Kidney capillary endothelial cell (primary cell): ENCODE measurements around the gene ABCD4.
A peak's percentile ranks its signal among the peaks of the same experiment; 100 is the strongest.

Experiments
- DNase-seq: peaks from one replicate; pipeline ENCODE4 v3.0.0-alpha.2; 2018; ENCODE audit warnings: low spot score

ABCD4 gene

GRCh38 chr14:74259513-74259912 is 43.2 kb downstream of the ABCD4 start:
- no peak for DNase-seq

GRCh38 chr14:74258764-74259035 is 44.0 kb downstream of the ABCD4 start:
- DNase-seq: no peak

DNA sequence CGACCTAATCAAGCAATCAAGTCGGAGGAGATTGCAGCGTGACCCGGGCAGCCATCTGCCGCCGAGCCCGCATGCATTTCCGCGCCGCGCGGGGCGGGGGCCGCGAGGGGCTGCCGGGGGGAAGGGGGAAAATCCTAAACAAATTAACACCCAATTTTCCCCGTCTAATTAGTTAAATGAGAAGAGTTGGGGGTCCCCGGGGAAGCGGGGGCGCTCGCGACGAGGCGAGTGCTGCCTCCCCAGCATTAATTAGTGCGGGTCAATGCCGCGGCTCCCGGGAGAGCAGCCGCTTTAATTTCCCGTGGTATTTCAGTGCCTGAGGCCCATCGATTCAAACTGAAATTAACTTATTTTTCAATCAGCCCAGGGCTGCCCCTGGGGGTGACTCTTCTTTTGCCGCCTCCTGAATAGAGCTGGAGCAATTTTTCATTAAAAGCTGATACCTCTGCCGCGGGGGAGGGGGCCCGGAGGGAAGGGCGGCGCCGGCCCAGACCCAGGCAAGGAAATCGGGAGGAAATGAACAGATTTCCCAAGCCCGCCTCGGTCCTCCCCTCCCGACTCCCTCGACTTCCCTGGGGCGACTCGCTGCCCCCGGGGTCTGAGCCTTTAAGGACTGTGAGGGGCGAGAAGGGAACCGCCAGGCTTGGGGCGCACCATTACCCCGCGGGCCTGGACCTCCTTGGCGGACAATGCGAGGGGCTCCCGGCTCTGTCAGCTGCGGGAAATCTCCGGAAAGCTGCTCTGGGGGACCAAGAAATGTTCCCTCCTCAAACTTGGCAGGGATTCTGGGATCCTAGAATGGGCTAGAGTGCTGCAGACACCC is 44.6 kb downstream of the ABCD4 start:
- DNase-seq: no peak

DNA sequence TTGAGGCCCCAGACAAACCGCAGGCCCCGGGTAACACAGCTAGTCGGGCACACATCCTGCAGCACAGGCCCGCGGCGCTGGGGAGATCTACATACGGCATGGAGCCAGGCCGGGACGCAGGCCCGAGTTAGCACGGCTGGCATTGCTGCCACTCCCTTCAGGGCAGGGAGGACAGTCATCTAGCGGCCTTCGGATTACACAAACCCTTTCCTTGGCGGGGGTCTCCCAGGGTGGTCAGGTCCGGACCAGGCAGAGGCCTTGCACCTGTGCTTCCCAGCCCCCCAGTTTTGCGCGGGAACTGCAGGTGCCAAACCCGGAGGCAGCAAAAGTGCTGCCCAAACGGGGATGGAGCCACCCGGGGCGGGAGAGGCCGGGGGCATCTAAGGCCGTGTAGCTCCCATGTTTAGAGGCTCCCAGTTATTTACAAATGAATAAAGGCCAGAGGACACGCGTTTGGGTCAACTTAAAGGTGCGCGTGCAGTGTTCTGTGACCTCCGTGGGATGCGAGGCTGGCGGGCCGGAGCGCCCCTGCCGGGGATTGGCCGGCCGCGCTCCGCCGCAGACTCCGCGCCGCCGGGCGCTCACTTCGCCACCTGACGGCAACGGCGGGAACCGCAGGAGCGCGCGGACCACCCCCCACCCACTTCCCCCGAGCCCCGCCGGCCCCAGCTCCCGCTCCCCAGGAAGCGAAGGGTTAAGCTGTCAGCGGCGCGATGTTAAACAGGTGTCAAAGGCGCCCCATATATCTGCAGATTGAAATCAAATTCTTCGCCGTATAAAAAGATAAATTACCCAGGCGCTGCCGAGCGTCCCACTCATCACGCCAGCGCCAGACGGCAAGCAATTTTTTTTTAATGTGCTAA is 45.4 kb downstream of the ABCD4 start:
- peak; percentile 40 for DNase-seq

GRCh38 chr14:74255281-74255680 is 47.5 kb downstream of the ABCD4 start:
- no peak for DNase-seq

- DNase-seq: no peak
These were observed 53.0 kb downstream of the ABCD4 start for GRCh38 chr14:74249433-74250375.

- DNase-seq: no peak
These were observed 54.7 kb downstream of the ABCD4 start for GRCh38 chr14:74248017-74248416.

- no peak for DNase-seq
These were observed 56.2 kb downstream of the ABCD4 start for GRCh38 chr14:74246542-74246941.

DNA sequence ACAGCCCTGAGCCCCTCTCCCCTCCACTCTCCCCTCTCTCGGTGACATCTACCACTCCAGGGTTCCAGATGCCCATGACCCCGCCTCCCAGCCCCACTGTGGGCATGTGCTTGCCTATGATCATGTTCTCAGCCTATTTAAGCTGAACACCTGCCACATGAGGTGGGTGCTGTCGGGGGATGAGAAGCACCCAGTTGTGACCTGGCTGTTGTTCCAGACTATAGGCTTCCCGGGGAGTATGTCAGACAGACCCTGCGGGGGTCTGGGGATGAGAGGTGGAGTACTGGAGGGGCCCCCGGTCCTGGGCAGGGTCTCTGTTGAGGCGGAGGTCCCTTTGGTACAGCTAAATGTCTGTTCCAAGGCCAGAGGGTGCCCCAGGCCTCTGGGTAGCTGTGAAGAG is 57.4 kb downstream of the ABCD4 start:
- no peak for DNase-seq

GRCh38 chr14:74244115-74244514 is 58.6 kb downstream of the ABCD4 start:
- no peak for DNase-seq

GRCh38 chr14:74243051-74243450 is 59.7 kb downstream of the ABCD4 start:
- DNase-seq: no peak

DNA sequence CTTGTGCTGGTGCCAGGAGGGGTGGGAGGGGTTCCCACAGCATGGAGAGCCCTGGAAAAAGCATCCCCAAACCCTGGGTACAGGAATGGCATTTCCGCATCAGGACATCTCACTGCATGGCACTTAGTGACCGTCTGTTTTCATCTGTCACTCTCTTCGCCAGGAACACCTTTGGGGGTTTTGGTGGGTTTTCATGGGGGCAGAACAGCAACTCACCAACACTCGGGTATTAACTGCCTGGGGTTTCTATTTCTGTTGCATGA is 60.0 kb downstream of the ABCD4 start:
- DNase-seq: no peak

GRCh38 chr14:74242021-74242779 is 60.5 kb downstream of the ABCD4 start:
- DNase-seq: no peak

DNA sequence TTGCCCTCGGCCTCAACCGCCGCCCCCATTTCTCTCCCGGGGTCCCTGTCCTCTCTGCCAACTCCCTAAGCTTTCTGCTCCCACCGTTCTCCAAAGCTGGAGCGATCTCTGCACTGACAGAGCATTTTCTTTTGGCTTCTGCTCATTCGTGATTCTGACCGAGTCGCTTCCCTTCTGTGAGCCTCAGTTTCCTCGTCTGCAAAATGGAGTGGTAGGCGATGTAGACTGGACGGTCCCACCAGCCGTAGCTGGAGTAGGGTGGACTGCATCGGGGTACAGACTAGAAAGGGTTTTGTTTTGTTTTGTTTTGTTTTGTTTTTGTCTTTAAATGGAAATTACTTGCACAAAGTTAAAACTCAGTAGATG is 61.1 kb downstream of the ABCD4 start:
- no peak for DNase-seq

GRCh38 chr14:74240794-74241651 is 61.7 kb downstream of the ABCD4 start:
- DNase-seq: no peak

DNA sequence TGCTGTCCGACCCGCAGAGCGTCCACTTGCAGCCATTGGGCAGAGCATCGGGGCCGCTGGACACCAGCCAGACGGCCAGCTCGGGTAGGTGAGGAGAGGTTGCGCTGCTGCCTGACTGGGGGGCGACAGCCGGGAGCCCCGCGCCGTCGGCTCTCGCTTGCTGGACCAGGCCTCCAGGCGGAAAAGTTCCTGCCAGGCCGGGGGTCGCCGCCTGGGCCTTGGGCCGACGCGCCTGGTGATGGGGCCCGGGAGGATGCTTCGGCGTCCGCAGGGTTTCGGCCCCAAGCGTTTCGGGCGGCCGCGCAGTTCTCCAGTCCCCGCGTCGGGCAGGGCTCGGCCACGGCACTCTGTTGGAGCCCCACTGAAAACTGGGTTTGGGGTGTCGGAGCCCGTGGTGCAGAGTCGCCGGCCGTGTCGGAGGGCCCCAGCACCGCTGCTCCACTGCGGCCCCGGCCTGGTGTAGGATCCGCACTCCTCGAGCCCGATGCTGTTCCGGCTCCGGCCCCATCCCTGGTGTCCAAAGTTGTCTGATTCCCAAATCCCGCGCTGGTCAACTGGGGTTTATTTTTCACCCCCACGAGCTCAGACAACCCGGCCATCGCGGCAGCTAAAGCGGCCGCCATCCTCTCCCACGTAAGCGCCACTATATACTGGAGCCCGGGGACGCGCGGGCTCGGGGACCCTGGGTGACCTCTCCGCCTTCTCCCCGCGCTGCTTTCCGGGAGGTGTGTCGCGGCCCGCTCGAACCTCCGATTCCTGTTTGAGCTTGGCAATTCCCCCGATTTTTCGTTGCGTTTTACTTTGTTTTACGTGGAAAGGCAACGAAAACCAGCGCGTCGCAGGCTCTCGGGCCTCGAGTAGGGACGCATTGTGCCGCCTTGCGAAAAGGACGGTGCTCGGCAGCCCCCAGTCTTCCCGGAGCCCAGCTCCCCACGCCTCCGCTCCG is 62.6 kb downstream of the ABCD4 start:
- no peak for DNase-seq

- no peak for DNase-seq
These were observed 63.5 kb downstream of the ABCD4 start, which contains the start of gene VSX2 for GRCh38 chr14:74238974-74239847. Gene VSX2, plus strand, starts transcription at chr14:74239449. Its CDS starts 113 bp downstream, at chr14:74239562.

DNA sequence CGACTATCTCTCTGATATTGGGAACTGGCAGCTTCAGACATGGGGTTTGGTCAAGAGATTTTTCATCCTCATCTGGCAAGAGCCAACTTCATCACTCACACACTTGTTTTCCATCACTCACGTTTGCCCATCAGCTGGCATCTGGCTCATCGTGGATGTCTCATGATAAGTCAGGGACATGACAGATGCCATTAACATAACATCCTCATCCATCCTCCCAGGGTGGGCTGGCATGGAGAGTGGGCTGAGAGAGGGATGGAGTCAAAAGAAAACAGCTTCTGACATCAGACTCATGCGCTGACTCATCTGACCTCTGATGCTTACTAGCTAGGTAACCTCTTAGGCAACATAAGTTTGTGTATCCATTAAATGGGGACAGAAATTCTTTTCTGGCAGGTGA is 65.3 kb downstream of the ABCD4 start:
- no peak for DNase-seq
